Raji (cell line): Measurements from ENCODE around the gene SLC25A52.

Source experiments
- POLR2A ChIP-seq: IDR thresholded peaks from 2 replicates; pipeline ENCODE4 v1.6.1; 2011; ENCODE audit warnings: low read depth, low read length, control low read depth; ENCODE audit not compliant: insufficient read depth

Gene SLC25A52

DNA sequence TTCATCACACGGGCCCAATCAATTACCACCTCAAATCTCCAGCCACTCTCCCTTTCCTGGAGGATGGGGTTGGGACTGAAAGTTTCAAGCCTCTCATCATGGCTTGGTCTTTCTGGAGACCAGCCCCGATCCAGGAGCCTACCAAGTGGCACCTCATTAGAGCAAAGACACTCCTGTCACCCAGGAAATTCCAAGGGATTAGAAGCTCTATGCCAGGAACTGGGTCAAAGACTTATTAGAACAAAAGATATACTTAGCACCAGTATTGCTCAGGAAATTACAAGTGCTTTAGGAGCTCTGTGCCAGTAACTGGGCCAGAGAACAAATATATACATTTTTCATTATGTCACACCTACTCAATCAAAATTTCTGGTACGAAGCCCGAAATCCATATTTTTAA, 14.3 kb downstream of the SLC25A52 start:
- no peak for TF ChIP-seq POLR2A

GRCh38 chr18:31744321-31745067, 16.2 kb downstream of the SLC25A52 start:
- no peak for TF ChIP-seq POLR2A

DNA sequence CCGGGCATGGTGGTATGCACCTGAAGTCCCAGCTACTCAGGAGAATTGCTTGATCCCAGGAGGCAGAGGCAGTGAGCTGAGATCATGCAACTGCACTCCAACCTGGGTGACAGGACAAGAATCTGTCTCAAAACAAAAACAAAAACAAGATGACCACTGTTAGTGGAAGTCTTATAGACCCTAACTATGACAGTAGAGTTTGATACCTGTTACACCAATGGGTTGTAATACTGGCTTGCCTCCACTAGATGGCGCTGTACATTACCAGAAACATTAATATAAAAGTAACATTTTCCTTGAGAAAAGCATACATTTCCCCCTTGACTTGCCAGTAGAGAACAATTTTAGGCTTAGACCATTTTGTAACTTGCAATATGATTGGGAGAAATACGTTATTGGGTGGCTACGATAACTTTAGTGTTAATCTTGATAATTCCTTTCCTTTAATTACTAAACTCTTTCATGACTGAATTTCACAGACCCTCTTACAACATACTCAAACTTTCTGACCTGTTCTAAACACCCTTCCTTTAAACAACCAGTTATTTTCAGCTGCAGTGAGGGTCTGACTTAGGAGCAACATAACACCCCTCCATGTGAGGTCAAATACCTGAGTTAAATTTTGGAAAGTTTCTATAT, 19.5 kb downstream of the SLC25A52 start:
- no peak for TF ChIP-seq POLR2A

- TF ChIP-seq POLR2A = no peak
These were observed 20.5 kb downstream of the SLC25A52 start for GRCh38 chr18:31740180-31740579.

DNA sequence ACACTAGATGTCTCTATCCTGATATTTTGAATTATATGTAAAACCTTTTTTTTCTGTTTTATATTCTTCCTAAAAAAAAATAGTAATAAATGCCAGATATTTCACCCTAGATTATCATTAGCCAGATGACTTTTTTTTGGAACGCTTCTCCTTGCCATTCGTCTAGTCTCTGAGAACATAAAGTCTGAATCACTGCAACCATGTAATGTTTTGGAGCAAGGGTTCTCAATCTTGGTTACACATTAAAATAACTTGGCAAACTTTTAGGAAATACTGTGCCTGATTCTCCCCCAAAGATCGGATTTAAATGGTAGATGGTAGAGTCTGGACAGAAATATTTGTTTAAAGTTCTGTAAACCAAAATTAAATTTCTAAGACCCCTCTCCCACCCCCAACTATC, 21.0 kb downstream of the SLC25A52 start:
- TF ChIP-seq POLR2A = no peak

DNA sequence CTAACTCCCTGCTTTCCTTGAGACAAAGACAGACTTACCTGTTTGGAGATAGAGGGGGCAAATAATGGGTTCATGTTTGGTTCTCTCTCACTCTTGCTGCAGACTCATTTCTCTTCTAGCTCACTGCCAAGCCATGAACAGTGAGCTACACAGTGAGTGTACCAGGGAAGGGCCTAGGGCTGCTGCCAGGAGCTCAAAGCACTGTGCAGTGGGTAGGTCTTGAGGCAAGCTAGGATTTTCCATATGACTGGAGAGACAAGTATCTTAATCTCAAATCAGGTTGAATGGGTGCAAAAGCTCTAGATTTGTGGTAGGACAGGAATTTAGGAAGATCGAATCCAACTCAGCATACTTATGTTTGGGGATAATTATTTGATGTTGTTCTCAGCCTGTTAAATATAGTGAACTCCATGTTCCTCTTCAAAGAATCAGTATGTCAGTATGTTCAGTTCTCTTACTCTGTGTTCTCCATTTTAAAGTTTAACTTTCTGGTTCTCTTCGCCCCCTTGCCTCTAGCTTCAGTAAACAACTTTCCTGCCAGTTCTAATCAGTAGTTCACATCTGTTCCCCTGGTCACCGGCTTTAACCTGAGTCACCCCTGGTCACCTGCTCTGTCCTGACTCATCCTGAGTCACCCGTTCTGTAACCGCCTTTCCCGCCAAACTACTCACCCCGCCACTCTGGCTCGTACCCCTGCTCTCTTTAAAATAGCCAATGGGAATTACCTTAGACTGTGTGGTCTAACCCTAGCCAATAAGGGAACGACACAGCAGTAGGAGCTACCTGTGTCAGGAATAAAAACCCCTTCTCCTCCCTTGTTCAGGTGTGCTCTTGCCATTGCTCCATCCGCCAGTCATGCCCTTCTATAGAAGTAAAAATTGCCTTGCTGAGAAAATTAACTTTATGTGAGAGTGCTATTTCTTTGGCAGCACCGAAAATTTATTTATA, 21.9 kb downstream of the SLC25A52 start:
- no peak for TF ChIP-seq POLR2A

DNA sequence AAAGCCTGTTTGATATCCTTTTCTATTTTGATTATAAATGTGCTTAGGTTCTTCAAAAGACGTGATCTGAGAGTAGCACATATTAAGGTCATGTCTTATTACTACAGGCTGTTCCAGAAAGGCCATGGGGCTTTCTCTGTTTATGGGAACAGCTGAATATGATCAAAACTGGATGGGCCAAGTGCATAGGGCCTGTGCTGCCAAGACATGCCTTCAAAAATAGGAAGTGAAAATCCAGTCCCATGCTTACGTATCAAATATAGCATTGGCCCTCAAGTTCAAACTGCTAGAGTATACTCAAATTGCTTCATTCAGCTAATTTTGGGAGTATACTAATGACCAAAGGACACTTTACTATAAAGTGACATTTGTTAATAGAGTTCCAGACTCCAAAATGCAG, 24.1 kb downstream of the SLC25A52 start:
- TF ChIP-seq POLR2A = no peak

GRCh38 chr18:31731628-31732027, 29.1 kb downstream of the SLC25A52 start:
- no peak for TF ChIP-seq POLR2A

DNA sequence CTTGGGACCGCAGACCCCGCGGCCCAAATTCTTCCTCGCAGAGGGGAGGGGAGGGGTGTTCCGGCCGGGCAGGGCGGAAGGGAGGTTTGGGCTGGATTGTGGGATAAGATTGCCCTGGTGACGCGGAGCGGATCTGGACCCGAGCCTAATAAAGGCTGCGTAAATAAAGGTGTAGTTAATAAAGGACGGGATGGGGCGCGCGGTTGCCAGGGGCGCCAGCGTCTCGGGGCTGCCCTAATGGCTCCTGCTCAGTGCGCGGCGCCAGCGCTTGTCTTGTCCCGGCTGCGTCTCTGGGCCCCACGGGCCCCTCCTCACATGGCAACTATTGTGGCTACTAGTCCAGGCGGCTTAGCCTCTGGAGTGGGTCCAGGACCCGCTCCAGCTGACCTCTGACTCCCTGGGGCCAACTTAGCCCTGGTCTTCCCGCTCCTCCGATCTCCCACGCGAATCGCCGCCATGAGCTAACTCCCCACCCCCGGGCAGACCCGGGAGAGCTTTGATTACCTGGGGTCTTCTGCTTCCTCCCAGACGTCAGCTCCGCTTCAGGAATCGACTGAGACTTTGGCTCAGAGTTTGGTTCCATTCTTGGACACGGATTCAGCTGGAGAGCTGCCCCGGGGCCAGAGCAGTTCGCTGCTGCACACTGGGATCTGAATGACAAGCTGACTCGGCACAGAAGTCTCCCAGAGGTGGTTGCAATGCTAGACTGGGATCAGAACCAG, 36.5 kb downstream of the SLC25A52 start:
- no peak for TF ChIP-seq POLR2A

DNA sequence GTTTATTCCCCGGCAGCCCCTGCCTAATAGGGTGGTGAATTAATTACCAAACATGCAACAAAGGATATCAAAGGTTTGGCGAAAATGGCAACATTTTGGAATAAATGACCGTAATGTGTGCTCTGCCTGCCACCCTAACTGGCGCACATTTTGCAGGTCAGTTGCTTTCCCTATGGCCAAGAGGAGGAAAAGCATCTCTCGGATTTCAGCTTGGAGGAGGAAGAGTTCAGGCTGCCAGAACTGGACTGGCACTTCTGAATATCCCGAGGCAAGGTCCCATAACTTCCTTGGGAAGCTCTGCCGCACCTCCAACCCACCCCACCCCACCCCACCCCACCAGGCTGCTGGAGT, 37.1 kb downstream of the SLC25A52 start:
- TF ChIP-seq POLR2A = no peak

GRCh38 chr18:31722369-31722957, 38.2 kb downstream of the SLC25A52 start:
- TF ChIP-seq POLR2A = no peak

- TF ChIP-seq POLR2A = no peak
These were observed 39.1 kb downstream of the SLC25A52 start for GRCh38 chr18:31721601-31722000.

GRCh38 chr18:31720867-31721266, 39.8 kb downstream of the SLC25A52 start:
- no peak for TF ChIP-seq POLR2A

GRCh38 chr18:31719363-31720006, 41.2 kb downstream of the SLC25A52 start:
- no peak for TF ChIP-seq POLR2A
